Gastrocnemius medialis (tissue), 4 donors: ENCODE measurements around the gene ATAD1. TPM values are rescaled to one million over a fixed set of nuclear protein-coding genes. Genes with fewer than 3 reads are reported as not detected.
"Not testable (repeated sequence)": the region's sequence is repeated elsewhere in the genome, so short reads cannot be mapped to it uniquely, and the experiment has no call there.

Experiments
- ATAC-seq, 2 donors: fragments of 150-250 bp; one replicate each; pipeline ENCODE4 v1.9.1; 2016
- DNase-seq, 2 donors: peaks; one replicate each; pipeline ENCODE4 v3.0.0-alpha.2; 2019
- H3K27ac ChIP-seq, 4 donors: fragments of 200-600 bp; sonication (generic); 1 replicate in 1 of 4; 2 replicates in 3 of 4; pipeline ENCODE4 v1.5.1; 2016 to 2018; ENCODE audit warnings: mild to moderate bottlenecking in 2 of 4, moderate library complexity in 1 of 4
- H3K27me3 ChIP-seq, 3 donors: fragments of 200-600 bp; sonication (generic) in 2 of 3; 1 replicate in 1 of 3; 2 replicates in 2 of 3; pipeline versions ENCODE4 v1.5.1 to v1.6.0; 2016 to 2019; ENCODE audit warnings: mild to moderate bottlenecking in 1 of 3, moderate library complexity in 1 of 3
- H3K36me3 ChIP-seq, 2 donors: fragments of 200-600 bp; sonication (generic) in 1 of 2; one replicate each; pipeline ENCODE4 v1.5.1; 2017 to 2018
- H3K4me1 ChIP-seq, 2 donors: fragments of 200-600 bp; sonication (generic) in 1 of 2; one replicate each; pipeline ENCODE4 v1.5.1; 2016 to 2017; ENCODE audit warnings: mild to moderate bottlenecking in 2 of 2
- H3K4me3 ChIP-seq, 4 donors: fragments of 200-600 bp; sonication (generic) in 3 of 4; 1 replicate in 1 of 4; 2 replicates in 3 of 4; pipeline ENCODE4 v1.5.1; 2016 to 2019; ENCODE audit warnings: mild to moderate bottlenecking in 2 of 4
- H3K9me3 ChIP-seq, 3 donors: fragments of 200-600 bp; sonication (generic) in 2 of 3; 1 replicate in 1 of 3; 2 replicates in 2 of 3; pipeline ENCODE4 v1.5.1; 2016 to 2019
- CTCF ChIP-seq, 5 experiments: fragments of 450-650 bp in 3 of 5; fragments of 200-600 bp in 2 of 5; sonication (generic) in 2 of 5; IDR thresholded peaks in 4 of 5; conservative IDR thresholded peaks in 1 of 5; 1 replicate in 4 of 5; 2 replicates in 1 of 5; pipeline ENCODE4 v1.5.1; 2016 to 2019; ENCODE audit warnings: antibody characterized with exemption in 5 of 5, mild to moderate bottlenecking in 3 of 5, moderate library complexity in 3 of 5
- POLR2A ChIP-seq, 2 donors: fragments of 450-650 bp; IDR thresholded peaks; one replicate each; pipeline ENCODE4 v1.6.1; 2017; ENCODE audit warnings: antibody characterized with exemption in 2 of 2, mild to moderate bottlenecking in 2 of 2, moderate library complexity in 2 of 2
- in situ Hi-C, 4 donors: fragments of 200-750 bp; cut with MboI; loops; one replicate each; pipeline versions ENCODE4 v1.15.0 to v1.8.0; 2017; ENCODE audit warnings: low sequenced_read_pairs in 4 of 4
- intact Hi-C: fragments of 100-400 bp; cut with DNase I; formaldehyde crosslinking; loops from one replicate; pipeline ENCODE4 v1.15.1; 2023; ENCODE audit warnings: low total_unique reads
- total RNA-seq, 4 donors: library from RNA; depleted of rRNA; stranded (reverse); fragments of >200 nt; gene quantifications; one replicate each; pipeline versions ENCODE4 v1.1.0 to v1.2.3, GENCODE V29; 2016

ATAD1 gene
- total RNA-seq, 4 donors from 2014 or later = 32.0 to 65.4 (median 51.0) TPM

GRCh38 chr10:87829986-87830729, 12.1 kb upstream of the ATAD1 start:
- Histone ChIP-seq H3K9me3 (no peaks in the 10 kb centered on the region), H3K4me3 (no peak overlapping the region), H3K4me1 (no peaks in the 10 kb centered on the region), H3K36me3 (no peaks in the 10 kb centered on the region), H3K27ac (no peak overlapping the region), H3K27me3 (no peaks in the 10 kb centered on the region)
- in situ Hi-C loops = loop anchor here in 1 of 4 donors (25.0 kb wide), 1 partner anchor 732 kb away; no protein-coding TSS in a partner anchor
- ATAC-seq = no peak
- TF ChIP-seq POLR2A (IDR thresholded peaks at IDR 0.05) = no peak
- no peak for TF ChIP-seq CTCF (IDR thresholded peaks at IDR 0.05 in 4 of 5, conservative IDR thresholded peaks at IDR 0.05 in 1 of 5)
- DNase-seq = no peak
- intact Hi-C loops = no loop called here

- ATAC-seq, H3K4me1 ChIP-seq, intact Hi-C loops, H3K4me3 ChIP-seq, DNase-seq, H3K9me3 ChIP-seq, H3K27me3 ChIP-seq, H3K36me3 ChIP-seq, H3K27ac ChIP-seq: not testable (repeated sequence)
- in situ Hi-C loops = loop anchor here in 1 of 4 donors (25.0 kb wide), 1 partner anchor 733 kb away; no protein-coding TSS in a partner anchor
Measured at GRCh38 chr10:87829051-87829450, 11.0 kb upstream of the ATAD1 start.

- no peak for TF ChIP-seq POLR2A (IDR thresholded peaks at IDR 0.05)
- TF ChIP-seq CTCF (IDR thresholded peaks at IDR 0.05 in 4 of 5, conservative IDR thresholded peaks at IDR 0.05 in 1 of 5) = no peak
- Histone ChIP-seq H3K27me3 (no peaks in the 10 kb centered on the region), H3K4me1 (no peaks in the 10 kb centered on the region), H3K4me3 (no peak overlapping the region), H3K36me3 (no peaks in the 10 kb centered on the region), H3K27ac (no peak overlapping the region), H3K9me3 (no peaks in the 10 kb centered on the region)
- ATAC-seq (no peak), DNase-seq (no peak)
- intact Hi-C loops = no loop called here
- in situ Hi-C loops = loop anchor here in 1 of 4 donors (25.0 kb wide), 1 partner anchor 735 kb away; no protein-coding TSS in a partner anchor
Measured at GRCh38 chr10:87827681-87828080, 9.7 kb upstream of the ATAD1 start.

- no peak overlapping the region for H3K4me3 ChIP-seq
- H3K27me3 ChIP-seq = no peaks in the 10 kb centered on the region
- no peaks in the 10 kb centered on the region for H3K36me3 ChIP-seq
- H3K4me1 ChIP-seq = no peaks in the 10 kb centered on the region
- no peaks in the 10 kb centered on the region for H3K9me3 ChIP-seq
- in situ Hi-C loops = loop anchor here in 1 of 4 donors (25.0 kb wide), 1 partner anchor 736 kb away; no protein-coding TSS in a partner anchor
- no peak for DNase-seq
- ATAC-seq = no peak
- H3K27ac ChIP-seq = no peak overlapping the region
- intact Hi-C loops = no loop called here
- no peak for TF ChIP-seq POLR2A (IDR thresholded peaks at IDR 0.05)
- no peak for TF ChIP-seq CTCF (IDR thresholded peaks at IDR 0.05 in 4 of 5, conservative IDR thresholded peaks at IDR 0.05 in 1 of 5)
Measured at GRCh38 chr10:87826653-87827052, 8.6 kb upstream of the ATAD1 start.

- no peak overlapping the region for H3K27ac ChIP-seq
- H3K27me3 ChIP-seq = no peaks in the 10 kb centered on the region
- H3K36me3 ChIP-seq = no peaks in the 10 kb centered on the region
- peaks cover 26 to 36% of the 10 kb centered on the region in 2 donors for H3K4me1 ChIP-seq
- in situ Hi-C loops = no loop called here
- no peak for TF ChIP-seq CTCF (IDR thresholded peaks at IDR 0.05 in 4 of 5, conservative IDR thresholded peaks at IDR 0.05 in 1 of 5)
- no peak for TF ChIP-seq POLR2A (IDR thresholded peaks at IDR 0.05)
- H3K9me3 ChIP-seq = no peaks in the 10 kb centered on the region
- DNase-seq (no peak), ATAC-seq (no peak)
- H3K4me3 ChIP-seq = no peak overlapping the region
- intact Hi-C loops = no loop called here
Measured at GRCh38 chr10:87819289-87819585, 1.2 kb upstream of the ATAD1 start.
